Activated CD8-positive, alpha-beta memory T cell treated with anti-CD3 and anti-CD28 coated beads, Interleukin-2, amount 50 U/mL, for 1 hour (primary cell): Measurements from ENCODE around the gene NDUFA3.

Source experiments
- DNase-seq: peaks from one replicate; pipeline ENCODE4 v3.0.0-alpha.2; 2020; ENCODE audit errors: extremely low read depth

NDUFA3 gene

GRCh38 chr19:54137699-54138488 lies 35.2 kb downstream of the NDUFA3 start, which contains the start of gene CNOT3:
Gene CNOT3, plus strand, starts transcription at chr19:54137762. Its CDS starts 5,217 bp downstream, at chr19:54142979.
- no peak for DNase-seq

DNA sequence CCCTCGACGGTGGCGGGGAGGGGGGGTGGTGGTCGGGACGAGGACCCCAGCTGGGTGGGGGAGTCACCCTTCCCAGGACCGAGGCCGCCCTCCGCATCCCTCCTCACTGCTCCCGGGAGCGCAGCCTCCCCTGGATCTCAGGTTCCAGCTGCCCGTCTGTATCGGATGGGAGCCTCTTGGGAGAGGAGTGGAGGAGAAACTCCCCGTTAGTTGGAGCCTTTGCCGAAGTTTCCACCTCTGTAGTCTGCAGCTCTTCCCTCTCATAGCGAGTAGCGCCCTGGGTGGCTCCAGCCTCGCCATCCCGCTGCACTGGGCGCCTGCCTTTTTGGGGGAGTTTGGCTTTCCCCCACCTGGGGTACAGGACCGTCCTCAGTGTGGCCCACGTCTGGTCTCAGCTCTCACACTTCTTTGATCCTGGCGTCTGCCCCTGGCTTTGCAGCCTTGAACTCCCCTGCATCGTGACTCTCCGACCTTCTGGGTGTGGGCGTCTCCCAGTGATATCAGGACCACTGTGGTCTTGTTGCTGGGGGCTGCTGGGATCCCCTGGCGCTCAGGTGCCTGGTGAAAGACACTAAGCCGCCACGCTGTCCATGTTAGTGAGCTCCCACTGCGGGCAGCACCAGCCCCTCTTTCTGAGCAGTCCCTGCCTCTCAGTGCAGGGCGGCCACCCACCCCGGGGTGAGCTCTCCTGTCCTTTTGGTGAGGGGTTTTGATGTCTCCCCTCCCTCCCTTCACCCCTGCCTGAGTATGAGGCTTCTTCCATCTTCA lies 36.0 kb downstream of the NDUFA3 start:
- no peak for DNase-seq

- no peak for DNase-seq
These were observed 38.7 kb downstream of the NDUFA3 start for GRCh38 chr19:54141356-54141755.

DNA sequence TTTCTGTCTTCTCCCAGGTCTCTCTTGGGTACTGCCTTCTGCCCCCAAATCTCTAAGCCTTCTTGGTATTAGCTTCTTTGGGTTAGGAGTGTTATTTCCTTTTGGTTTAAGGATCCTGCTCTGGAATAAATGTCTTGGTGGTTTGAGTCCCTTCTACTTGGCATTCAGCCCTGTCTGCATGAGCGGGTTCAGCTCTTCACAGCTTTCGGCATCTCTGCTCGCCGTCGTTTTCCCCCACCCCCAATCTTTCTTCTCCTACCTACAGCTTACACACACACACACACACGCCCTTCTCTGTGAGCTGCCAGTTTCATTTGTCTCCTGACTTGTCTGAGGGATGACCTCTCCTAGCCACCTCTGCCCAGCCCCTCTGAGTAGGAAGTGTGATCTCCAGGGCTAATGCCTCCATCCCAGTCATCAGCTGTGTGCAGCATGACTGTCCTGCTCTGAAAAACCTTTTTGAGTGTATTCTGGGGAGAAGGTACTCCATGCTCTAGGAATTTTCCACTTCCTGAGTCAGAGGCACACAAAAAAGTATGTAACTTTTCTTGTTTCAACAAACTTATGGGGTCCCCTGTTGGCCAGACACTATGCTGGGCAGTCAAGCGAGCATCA lies 39.6 kb downstream of the NDUFA3 start:
- DNase-seq: no peak

GRCh38 chr19:54145541-54146158 lies 43.0 kb downstream of the NDUFA3 start:
- no peak for DNase-seq

DNA sequence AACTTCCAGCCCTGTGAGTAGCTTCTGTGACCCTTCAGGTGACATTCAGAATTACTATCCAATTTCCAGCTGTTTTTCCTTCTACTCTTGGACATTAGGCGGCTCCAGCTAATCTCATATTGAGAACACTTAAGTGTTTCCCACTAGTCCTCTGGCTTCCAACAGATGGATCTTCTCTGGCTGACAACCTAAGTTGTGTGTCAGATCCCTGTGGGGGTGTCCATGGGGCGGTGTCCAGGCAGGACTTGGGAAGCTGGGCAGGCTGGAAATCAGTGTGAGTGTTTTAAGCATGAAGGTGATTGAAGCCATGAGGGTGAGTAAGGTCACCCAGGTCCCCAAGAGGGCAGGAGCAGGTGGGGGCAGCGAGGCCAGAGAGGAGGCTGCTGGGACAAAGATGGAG lies 45.0 kb downstream of the NDUFA3 start:
- no peak for DNase-seq

DNA sequence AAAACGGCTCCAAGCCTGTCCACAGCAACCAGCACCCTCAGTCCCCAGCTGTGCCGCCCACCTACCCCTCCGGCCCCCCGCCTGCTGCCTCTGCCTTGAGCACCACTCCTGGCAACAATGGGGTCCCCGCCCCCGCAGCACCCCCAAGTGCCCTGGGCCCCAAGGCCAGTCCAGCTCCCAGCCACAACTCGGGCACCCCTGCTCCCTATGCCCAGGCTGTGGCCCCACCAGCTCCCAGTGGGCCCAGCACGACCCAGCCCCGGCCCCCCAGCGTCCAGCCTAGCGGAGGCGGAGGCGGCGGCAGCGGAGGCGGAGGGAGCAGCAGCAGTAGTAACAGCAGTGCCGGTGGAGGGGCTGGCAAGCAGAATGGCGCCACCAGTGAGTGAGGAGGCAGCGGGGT lies 45.5 kb downstream of the NDUFA3 start:
- DNase-seq: no peak

GRCh38 chr19:54149021-54149812 lies 46.6 kb downstream of the NDUFA3 start:
- no peak for DNase-seq

- DNase-seq: no peak
These were observed 48.8 kb downstream of the NDUFA3 start for GRCh38 chr19:54151362-54152035.

- no peak for DNase-seq
These were observed 49.6 kb downstream of the NDUFA3 start for GRCh38 chr19:54152267-54152666.

GRCh38 chr19:54152878-54153524 lies 50.3 kb downstream of the NDUFA3 start:
- no peak for DNase-seq

DNA sequence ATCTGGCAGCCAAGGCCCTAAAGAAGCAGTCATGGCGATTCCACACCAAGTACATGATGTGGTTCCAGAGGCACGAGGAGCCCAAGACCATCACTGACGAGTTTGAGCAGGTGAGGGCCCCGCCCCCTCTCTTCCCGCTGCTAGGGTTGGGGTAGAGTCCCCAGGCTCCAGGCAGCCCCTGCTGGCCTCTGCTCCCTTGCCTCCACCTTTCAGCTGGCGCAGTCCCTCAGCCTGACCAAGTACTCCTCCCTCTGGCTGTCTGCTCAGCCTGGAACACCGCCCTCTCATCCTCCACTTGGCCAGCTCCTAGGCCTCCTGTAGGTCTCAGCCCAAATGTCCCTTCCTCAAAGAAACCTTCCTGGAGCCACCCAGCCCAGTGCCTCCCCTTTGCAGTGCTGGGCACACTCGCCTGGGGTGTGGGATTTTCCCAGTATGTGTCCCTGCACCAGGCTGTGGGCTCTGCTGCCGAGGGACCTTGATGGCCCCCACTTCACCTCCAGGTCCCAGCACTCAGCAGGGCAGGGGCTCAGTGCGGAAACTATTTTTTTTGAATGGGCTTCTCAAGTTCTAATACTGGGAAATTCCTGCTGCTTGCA lies 51.2 kb downstream of the NDUFA3 start:
- DNase-seq: no peak

- DNase-seq: no peak
These were observed 52.1 kb downstream of the NDUFA3 start for GRCh38 chr19:54154603-54155345.

GRCh38 chr19:54155694-54156093 lies 53.0 kb downstream of the NDUFA3 start:
- no peak for DNase-seq

- no peak for DNase-seq
These were observed 53.8 kb downstream of the NDUFA3 start for GRCh38 chr19:54156490-54156889.

GRCh38 chr19:54156953-54157352 lies 54.3 kb downstream of the NDUFA3 start:
- DNase-seq: no peak
